IMR-90 (cell line): ENCODE results near the gene C16orf87. TPM values are rescaled to one million over a fixed set of nuclear protein-coding genes. Genes with fewer than 3 reads are reported as not detected.

ENCODE experiments used
- ATAC-seq: fragments of 200-7000 bp; cut with Tn5 transposase; 2 replicates; pipeline ENCODE4 v1.9.1; 2020; ENCODE audit warnings: low read depth, mild to moderate bottlenecking, moderate library complexity
- BruUV-seq: library from RNA; stranded (reverse); fragments of 400-500 nt; replicated peaks from 2 replicates; lab custom pipeline; 2021; lab: Mats Ljungman, UMichigan
- CTCF ChIA-PET: fragments of 300-600 bp; formaldehyde crosslinking; extraction: SDS; loops from one replicate; lab custom pipeline; 2021; ENCODE audit warnings: antibody characterized with exemption; lab: Yijun Ruan, JAX
- POLR2A ChIA-PET: fragments of 300-600 bp; sonication (Branson Sonifier 250); formaldehyde crosslinking; loops from one replicate; lab custom pipeline; 2022; ENCODE audit warnings: antibody characterized with exemption; ENCODE audit not compliant: unreplicated experiment; lab: Charles Lee
- DNase-seq: peaks from one replicate; pipeline ENCODE4 v3.0.0; 2013
- H2AFZ ChIP-seq: replicated peaks from 2 replicates; pipeline ENCODE3; 2013; ENCODE audit warnings: low read length, mild to moderate bottlenecking; ENCODE audit not compliant: poor library complexity
- H2AK5ac ChIP-seq: 2 replicates; pipeline ENCODE4 v1.6.1; 2013; ENCODE audit warnings: low read depth, low read length, inconsistent platforms
- H2AK9ac ChIP-seq: replicated peaks from 2 replicates; pipeline ENCODE3; 2013; ENCODE audit warnings: mild to moderate bottlenecking, low read depth, low read length, moderate library complexity; ENCODE audit not compliant: poor library complexity
- H2BK120ac ChIP-seq: 2 replicates; pipeline ENCODE4 v1.6.1; 2013; ENCODE audit warnings: low read depth, low read length, inconsistent platforms
- H2BK15ac ChIP-seq: 3 replicates; pipeline ENCODE4 v1.6.1; 2013; ENCODE audit warnings: low read depth, low read length, inconsistent platforms
- H2BK20ac ChIP-seq: 2 replicates; pipeline ENCODE4 v1.6.1; 2013; ENCODE audit warnings: low read depth, mild to moderate bottlenecking, inconsistent platforms, low read length, moderate library complexity
- H2BK5ac ChIP-seq: 2 replicates; pipeline ENCODE4 v1.6.1; 2013; ENCODE audit warnings: mild to moderate bottlenecking, low read depth, low read length, inconsistent platforms; ENCODE audit not compliant: poor library complexity, severe bottlenecking
- H3K14ac ChIP-seq: replicated peaks from 2 replicates; pipeline ENCODE4 v1.6.1; 2013; ENCODE audit warnings: low read depth, low read length, inconsistent platforms
- H3K18ac ChIP-seq: 2 replicates; pipeline ENCODE4 v1.6.1; 2013; ENCODE audit warnings: low read depth, low read length, control low read depth
- H3K23ac ChIP-seq: 2 replicates; pipeline ENCODE4 v1.6.1; 2013; ENCODE audit warnings: low read depth, low read length, inconsistent platforms
- H3K27ac ChIP-seq: 2 replicates; pipeline ENCODE4 v1.5.1; 2013; ENCODE audit warnings: mild to moderate bottlenecking, control low read depth, low read length; ENCODE audit not compliant: insufficient read depth
- H3K27me3 ChIP-seq: 2 replicates; pipeline ENCODE4 v1.6.1; 2013; ENCODE audit warnings: low read length; ENCODE audit not compliant: control insufficient read depth, insufficient read depth
- H3K36me3 ChIP-seq: 2 replicates; pipeline ENCODE4 v1.6.1; 2013; ENCODE audit warnings: low read length, mixed read lengths; ENCODE audit not compliant: control insufficient read depth, insufficient read depth
- H3K4ac ChIP-seq: 2 replicates; pipeline ENCODE4 v1.6.1; 2013; ENCODE audit warnings: low read depth, low read length, inconsistent platforms
- H3K4me1 ChIP-seq: 2 replicates; pipeline ENCODE4 v1.6.1; 2013; ENCODE audit warnings: low read length, mixed read lengths; ENCODE audit not compliant: control insufficient read depth, insufficient read depth
- H3K4me2 ChIP-seq: 2 replicates; pipeline ENCODE4 v1.6.1; 2013; ENCODE audit warnings: low read depth, mild to moderate bottlenecking, control low read depth, low read length, moderate library complexity
- H3K4me3 ChIP-seq: 2 replicates; pipeline ENCODE4 v1.5.1; 2013; ENCODE audit warnings: low read depth, mild to moderate bottlenecking, control low read depth, low read length, moderate library complexity; ENCODE audit not compliant: insufficient read depth
- H3K56ac ChIP-seq: 2 replicates; pipeline ENCODE4 v1.6.1; 2013; ENCODE audit warnings: low read length, inconsistent platforms; ENCODE audit not compliant: insufficient read depth; ENCODE audit errors: extremely low read depth
- H3K79me1 ChIP-seq, 2 experiments: 2 replicates each; pipeline ENCODE4 v1.6.1; 2013; ENCODE audit warnings: low read length in 2 of 2, inconsistent platforms in 1 of 2, low read depth in 1 of 2
- H3K9ac ChIP-seq: 2 replicates; pipeline ENCODE4 v1.6.1; 2013; ENCODE audit warnings: low read depth, low read length, control low read depth
- H3K9me1 ChIP-seq: 2 replicates; pipeline ENCODE4 v1.6.1; 2013; ENCODE audit warnings: low read length, inconsistent platforms; ENCODE audit not compliant: insufficient read depth
- H3K9me3 ChIP-seq: 2 replicates; pipeline ENCODE4 v1.6.1; 2013; ENCODE audit warnings: low read length; ENCODE audit not compliant: control insufficient read depth, insufficient read depth
- H4K20me1 ChIP-seq: 2 replicates; pipeline ENCODE4 v1.6.1; 2013; ENCODE audit warnings: low read length, inconsistent platforms; ENCODE audit not compliant: insufficient read depth
- H4K5ac ChIP-seq: 2 replicates; pipeline ENCODE4 v1.6.1; 2013; ENCODE audit warnings: mild to moderate bottlenecking, low read depth, low read length, control low read depth
- H4K8ac ChIP-seq, 2 experiments: 2 replicates each; pipeline ENCODE4 v1.6.1; 2013; ENCODE audit warnings: low read depth in 2 of 2, low read length in 2 of 2, control low read depth in 1 of 2, inconsistent platforms in 1 of 2
- H4K91ac ChIP-seq: 2 replicates; pipeline ENCODE4 v1.6.1; 2013; ENCODE audit warnings: low read depth, low read length, inconsistent platforms; ENCODE audit not compliant: insufficient read depth
- CEBPB ChIP-seq: IDR thresholded peaks from 2 replicates; pipeline ENCODE4 v1.6.1; 2012; ENCODE audit warnings: low read depth, low read length, improper control_type of control experiment
- CHD1 ChIP-seq: IDR thresholded peaks from 2 replicates; pipeline ENCODE4 v1.6.1; 2012; ENCODE audit warnings: low read depth, low read length, improper control_type of control experiment
- CTCF ChIP-seq: conservative IDR thresholded peaks from 2 replicates; pipeline ENCODE4 v1.5.1; 2012; ENCODE audit warnings: mild to moderate bottlenecking, low read depth, low read length, improper control_type of control experiment
- ELK1 ChIP-seq: fragments of 150-350 bp; IDR thresholded peaks from 2 replicates; pipeline ENCODE4 v1.6.1; 2016; ENCODE audit warnings: low read depth, mild to moderate bottlenecking, low read length, moderate library complexity, borderline replicate concordance
- MAFK ChIP-seq: IDR thresholded peaks from 2 replicates; pipeline ENCODE4 v1.6.1; 2012; ENCODE audit warnings: low read depth, low read length, improper control_type of control experiment
- MAZ ChIP-seq: IDR thresholded peaks from 2 replicates; pipeline ENCODE4 v1.6.1; 2012; ENCODE audit warnings: low read depth, mild to moderate bottlenecking, low read length, improper control_type of control experiment, moderate library complexity, borderline replicate concordance
- MXI1 ChIP-seq: IDR thresholded peaks from 2 replicates; pipeline ENCODE4 v1.6.1; 2012; ENCODE audit warnings: low read depth, mild to moderate bottlenecking, low read length, moderate library complexity, borderline replicate concordance
- NFE2L2 ChIP-seq: fragments of 150-350 bp; IDR thresholded peaks from 2 replicates; pipeline ENCODE4 v1.6.1; 2016; ENCODE audit warnings: low read depth, mild to moderate bottlenecking, low read length
- POLR2A ChIP-seq: IDR thresholded peaks from 2 replicates; pipeline ENCODE4 v1.6.1; 2012; ENCODE audit warnings: mild to moderate bottlenecking, low read depth, low read length
- RAD21 ChIP-seq: IDR thresholded peaks from 2 replicates; pipeline ENCODE4 v1.6.1; 2012; ENCODE audit warnings: low read length, improper control_type of control experiment
- RCOR1 ChIP-seq: IDR thresholded peaks from 2 replicates; pipeline ENCODE4 v1.6.1; 2012; ENCODE audit warnings: mild to moderate bottlenecking, low read length, improper control_type of control experiment; ENCODE audit not compliant: insufficient replicate concordance
- SMC3 ChIP-seq: fragments of 150-350 bp; IDR thresholded peaks from 2 replicates; pipeline ENCODE4 v1.6.1; 2016; ENCODE audit warnings: low read depth, mild to moderate bottlenecking, antibody characterized with exemption, low read length, moderate library complexity
- WGBS, 2 experiments: methylation state at CpG; one replicate each; pipeline versions ENCODE4 v1.1.5 to v1.1.7; 2013; ENCODE audit warnings: missing lambda C conversion rate in 2 of 2; ENCODE audit not compliant: insufficient read length in 1 of 2; ENCODE audit errors: extremely low coverage in 2 of 2; 5-methylcytosine and 5-hydroxymethylcytosine counted together
- dilution Hi-C: fragments of 300-500 bp; cut with HindIII; formaldehyde crosslinking; loops from one replicate; pipeline ENCODE4 v1.14.3; 2018; ENCODE audit warnings: low sequenced_read_pairs; ENCODE audit not compliant: unreplicated experiment
- in situ Hi-C: fragments of 300-500 bp; cut with MboI; formaldehyde crosslinking; loops from 3 replicates; pipeline ENCODE4 v1.14.3; 2019; ENCODE audit warnings: low sequenced_read_pairs, inconsistent platforms, mixed read lengths
- intact Hi-C: fragments of 100-400 bp; cut with micrococcal nuclease; formaldehyde crosslinking; loops from 2 replicates; pipeline ENCODE4 v1.10.0; 2022
- polyA plus RNA-seq, 3 experiments: library from polyadenylated mRNA; depleted of rRNA; stranded (reverse); fragments of >200 nt; gene quantifications; 2 replicates each; pipeline ENCODE4 v1.2.3, GENCODE V29; 2012; ENCODE audit warnings: low replicate concordance in 1 of 3
- total RNA-seq: library from RNA; depleted of rRNA; stranded (reverse); fragments of >200 nt; gene quantifications from 2 replicates; pipeline ENCODE4 v1.2.3, GENCODE V29; 2012

Gene C16orf87
- total and polyA plus RNA-seq, 2 of the 4 experiments (the other 2 are of a cell fraction): 6.3 to 8.1 TPM

- DNase-seq (no peak), ATAC-seq (no peak)
- no peak overlapping the region for H3K18ac ChIP-seq
- H3K9ac ChIP-seq: no peak overlapping the region
- H4K91ac ChIP-seq: no peak overlapping the region
- H2BK20ac ChIP-seq: no peak overlapping the region
- no peak overlapping the region for H3K4me2 ChIP-seq
- no peak overlapping the region; the same call in 1 of the 2 replicates for H4K5ac ChIP-seq
- BruUV-seq: no TSS peak
- H2BK5ac ChIP-seq: no peak overlapping the region
- H3K56ac ChIP-seq: no peak overlapping the region
- no peaks in the 10 kb centered on the region for H4K20me1 ChIP-seq
- no peak overlapping the region for H3K4me3 ChIP-seq
- H3K4me1 ChIP-seq: peaks cover 4% of the 10 kb centered on the region
- H2AK9ac ChIP-seq: no peak overlapping the region
- no peak overlapping the region for H3K14ac ChIP-seq
- H3K9me3 ChIP-seq: peaks cover 2% of the 10 kb centered on the region; the same call in 1 of the 2 replicates
- no peak overlapping the region; a peak in 1 of 4 replicates for H4K8ac ChIP-seq
- dilution Hi-C loops: no loop called here
- ChIA-PET POLR2A (no interaction called here), CTCF (no interaction called here)
- H3K23ac ChIP-seq: no peak overlapping the region
- no peak overlapping the region for H2BK15ac ChIP-seq
- no peak for TF ChIP-seq CHD1
- TF ChIP-seq RCOR1: no peak
- TF ChIP-seq MAFK: no peak
- no peak for TF ChIP-seq RAD21
- no peak for TF ChIP-seq POLR2A
- no peak for TF ChIP-seq NFE2L2
- TF ChIP-seq CEBPB: no peak
- TF ChIP-seq MAZ: no peak
- no peak for TF ChIP-seq MXI1
- no peak for TF ChIP-seq SMC3
- TF ChIP-seq ELK1: no peak
- no peak for TF ChIP-seq CTCF
- H2AFZ ChIP-seq: no peak overlapping the region
- H3K27me3 ChIP-seq: no peaks in the 10 kb centered on the region
- WGBS, 2 experiments: no CpG with 5 or more reads among the region's 3 CpGs
- H3K79me1 ChIP-seq: peaks cover 0 to 8% of the 10 kb centered on the region in 2 experiments; a peak in 3 of 4 replicates
- intact Hi-C loops: no loop called here
- peaks cover 1% of the 10 kb centered on the region; the same call in 1 of the 2 replicates for H3K36me3 ChIP-seq
- H2BK120ac ChIP-seq: no peak overlapping the region
- no peak overlapping the region for H3K4ac ChIP-seq
- H3K9me1 ChIP-seq: peaks cover 3% of the 10 kb centered on the region; the same call in 1 of the 2 replicates
- in situ Hi-C loops: no loop called here
- no peak overlapping the region for H2AK5ac ChIP-seq
- H3K27ac ChIP-seq: no peak overlapping the region
Observed at GRCh38 chr16:46788891-46789474, 42.0 kb downstream of the C16orf87 start.
